Stimulated activated CD4-positive, alpha-beta T cell treated with anti-CD3 and anti-CD28 coated beads, Interleukin-4, amount 100 ng/mL, for 1 hour (primary cell): ENCODE measurements around the gene MGARP.
"Not testable (repeated sequence)": the region's sequence is repeated elsewhere in the genome, so short reads cannot be mapped to it uniquely, and the experiment has no call there.

Source experiments
- DNase-seq: peaks from one replicate; pipeline ENCODE4 v3.0.0-alpha.2; 2020

The MGARP gene

GRCh38 chr4:139279760-139280620, at the start of gene MGARP:
Gene MGARP (minus strand): TSS chr4:139280225. CDS start chr4:139280158, 67 bp downstream.
- peak; percentile 32 for DNase-seq

DNA sequence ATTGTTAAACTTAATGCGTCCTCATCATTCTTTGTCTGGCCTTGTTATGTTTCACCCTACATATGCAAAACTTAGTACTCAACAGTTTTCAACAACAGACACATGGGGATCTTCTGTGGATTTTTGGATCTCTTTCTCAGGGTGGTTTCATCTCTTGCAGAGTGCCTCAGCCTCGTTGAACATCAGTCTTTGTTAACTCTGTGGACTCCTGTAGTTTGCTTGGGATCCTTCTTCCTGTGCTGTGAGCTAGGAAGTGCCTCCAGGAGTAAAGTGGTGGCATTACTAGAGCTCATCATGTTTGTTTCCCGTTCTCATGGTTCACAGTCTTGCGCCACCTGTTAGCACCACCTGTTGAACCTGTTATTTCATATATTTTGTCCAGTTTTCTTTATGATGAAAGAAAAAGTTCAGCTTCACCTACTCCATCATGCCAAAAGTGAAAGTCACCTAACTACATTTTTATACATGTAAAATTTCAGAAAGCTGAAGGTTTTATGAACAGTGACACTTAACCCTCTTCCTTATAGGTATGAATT, 49.7 kb upstream of the MGARP start:
- no peak for DNase-seq

DNA sequence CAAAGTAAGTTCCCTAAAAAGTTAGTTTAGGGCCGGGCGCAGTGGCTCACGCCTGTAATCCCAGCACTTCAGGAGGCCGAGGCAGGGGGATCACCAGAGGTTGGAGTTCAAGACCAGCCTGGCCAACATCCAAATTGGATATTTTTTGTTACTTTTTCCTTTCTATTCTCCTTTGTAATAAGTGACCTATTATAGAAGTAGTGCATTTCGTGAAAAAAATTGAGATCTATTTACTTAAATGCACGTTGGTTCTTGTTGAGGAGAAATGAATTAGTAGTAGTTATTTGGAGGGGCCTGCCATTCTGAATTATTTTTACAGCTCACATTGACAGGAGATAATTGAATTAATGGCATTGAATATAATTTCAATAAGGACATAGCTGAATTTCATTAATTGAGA, 44.6 kb upstream of the MGARP start:
- DNase-seq: no peak

DNA sequence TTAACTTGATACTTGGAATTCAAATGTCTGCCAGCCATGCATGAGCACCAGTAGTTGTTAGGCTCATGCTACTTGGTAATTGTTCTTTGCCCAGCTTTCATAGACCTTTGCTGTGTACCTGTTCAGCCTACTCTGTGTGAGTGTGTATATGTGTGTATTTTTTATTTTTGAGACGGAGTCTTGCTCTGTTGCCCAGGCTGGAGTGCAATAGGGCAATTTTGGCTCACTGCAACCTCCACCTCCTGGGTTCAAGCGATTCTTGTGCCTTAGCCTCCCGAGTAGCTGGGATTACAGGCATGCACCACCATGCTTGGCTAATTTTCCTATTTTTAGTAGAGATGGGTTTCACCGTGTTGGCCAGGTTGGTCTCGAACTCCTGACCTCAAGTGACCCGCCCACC, 42.5 kb upstream of the MGARP start:
- DNase-seq: not testable (repeated sequence)

DNA sequence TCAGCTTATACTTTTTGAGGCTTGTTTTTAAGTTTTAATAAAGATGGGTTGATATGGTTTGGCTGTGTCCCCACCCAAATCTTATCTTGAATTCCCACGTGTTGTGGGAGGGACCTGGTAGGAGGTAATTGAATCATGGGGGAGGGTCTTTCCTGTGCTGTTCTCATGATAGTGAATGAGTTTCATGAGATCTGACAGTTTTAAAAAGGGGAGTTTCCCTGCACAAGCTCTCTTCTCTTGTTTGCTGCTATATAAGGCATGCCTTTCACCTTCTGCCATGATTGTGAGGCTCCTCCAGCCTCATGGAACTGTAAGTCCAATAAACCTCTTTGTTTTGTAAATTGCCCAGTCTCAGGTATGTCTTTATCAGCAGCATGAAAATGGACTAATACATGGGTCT, 42.0 kb upstream of the MGARP start:
- not testable (repeated sequence) for DNase-seq

GRCh38 chr4:139319571-139319970, 39.5 kb upstream of the MGARP start:
- DNase-seq: no peak

- no peak for DNase-seq
Measured at GRCh38 chr4:139317635-139318034, 37.6 kb upstream of the MGARP start.

GRCh38 chr4:139316733-139317132, 36.7 kb upstream of the MGARP start:
- DNase-seq: no peak

DNA sequence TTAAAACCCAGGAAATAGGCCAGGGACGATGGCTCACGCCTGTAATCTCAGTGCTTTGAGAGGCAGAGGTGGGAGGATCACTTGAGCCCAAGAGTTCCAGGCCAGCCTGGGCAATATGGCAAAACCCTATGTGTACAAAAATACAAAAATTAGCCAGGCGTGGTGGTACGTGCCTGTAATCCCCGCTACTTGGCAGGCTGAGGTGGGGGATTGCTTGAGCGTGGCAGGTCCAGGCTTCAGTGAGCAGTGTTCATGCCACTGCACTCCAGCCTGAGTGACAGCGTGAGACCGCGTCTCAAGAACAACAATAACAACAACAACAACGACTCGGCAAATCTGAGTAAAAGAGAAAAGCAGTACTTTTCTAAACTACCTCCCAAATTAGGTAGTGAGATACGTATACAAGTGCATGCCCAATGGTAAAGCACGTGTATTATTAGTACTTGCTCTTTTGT, 35.2 kb upstream of the MGARP start:
- no peak for DNase-seq

GRCh38 chr4:139314047-139314800, 34.2 kb upstream of the MGARP start:
- no peak for DNase-seq

DNA sequence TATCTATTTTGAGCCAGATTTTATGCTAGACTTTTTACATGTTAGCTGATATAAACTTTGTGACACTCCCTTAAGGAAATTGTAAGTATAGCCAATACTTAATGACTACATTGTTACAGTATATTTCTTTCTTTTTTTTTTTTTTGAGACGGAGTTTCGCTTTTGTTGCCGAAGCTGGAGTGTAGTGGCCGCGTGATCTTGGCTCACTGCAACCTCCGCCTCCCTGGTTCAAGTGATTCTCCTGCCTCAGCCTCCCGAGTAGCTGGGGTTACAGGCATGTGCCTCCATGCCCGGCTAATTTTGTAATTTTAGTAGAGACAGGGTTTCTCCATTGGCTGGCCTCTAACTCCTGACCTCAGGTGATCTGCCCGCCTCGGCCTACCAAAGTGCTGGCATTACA, 33.4 kb upstream of the MGARP start:
- not testable (repeated sequence) for DNase-seq

GRCh38 chr4:139312552-139313332, 32.7 kb upstream of the MGARP start:
- no peak for DNase-seq

- no peak for DNase-seq
Measured at GRCh38 chr4:139311909-139312308, 31.9 kb upstream of the MGARP start.

GRCh38 chr4:139304920-139305319, 24.9 kb upstream of the MGARP start:
- no peak for DNase-seq

DNA sequence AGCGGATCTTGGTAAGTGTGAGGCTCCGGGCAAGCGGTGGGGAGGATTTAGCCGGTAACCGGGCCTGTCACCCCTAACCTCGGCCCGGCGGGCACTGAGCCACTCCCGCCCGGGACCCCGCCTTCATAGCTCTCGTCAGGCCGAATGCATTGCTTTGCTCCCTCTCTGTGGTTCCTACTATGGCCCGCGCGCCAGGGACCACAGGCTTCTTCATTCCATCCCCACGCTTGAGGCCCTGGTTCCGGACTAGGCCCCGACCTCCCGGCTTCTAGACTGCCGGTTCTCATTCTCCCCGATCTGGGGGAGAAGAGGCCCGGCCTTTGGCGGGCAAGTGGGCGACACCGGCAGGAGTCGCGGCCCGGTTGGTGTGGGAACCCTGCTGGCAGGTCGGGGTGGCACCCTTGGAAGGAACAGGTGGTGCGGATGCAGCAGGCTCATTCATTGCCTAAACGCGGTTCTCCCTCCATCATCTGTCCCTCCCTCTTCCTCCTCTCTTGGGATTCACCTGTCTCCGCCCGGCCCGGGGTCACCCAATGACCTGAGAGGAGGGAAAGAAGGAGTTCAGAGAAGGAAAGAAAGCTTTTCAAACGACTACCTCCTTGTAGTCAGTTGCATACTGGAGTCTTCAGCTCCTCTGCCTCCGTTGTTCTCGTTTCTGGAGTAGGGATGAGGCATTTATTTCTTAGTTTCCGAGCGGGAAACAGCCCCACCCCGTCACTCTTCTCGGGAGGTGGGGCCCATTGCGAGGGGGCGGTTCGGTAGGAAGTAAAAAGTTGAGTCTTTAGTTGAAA, 22.0 kb upstream of the MGARP start, which contains the start of gene NDUFC1:
Gene NDUFC1, minus strand, starts transcription at position 657 of the 791 bp plus-strand sequence. CDS start 6,679 bp downstream, outside the sequence.
- peak; percentile 62 for DNase-seq

DNA sequence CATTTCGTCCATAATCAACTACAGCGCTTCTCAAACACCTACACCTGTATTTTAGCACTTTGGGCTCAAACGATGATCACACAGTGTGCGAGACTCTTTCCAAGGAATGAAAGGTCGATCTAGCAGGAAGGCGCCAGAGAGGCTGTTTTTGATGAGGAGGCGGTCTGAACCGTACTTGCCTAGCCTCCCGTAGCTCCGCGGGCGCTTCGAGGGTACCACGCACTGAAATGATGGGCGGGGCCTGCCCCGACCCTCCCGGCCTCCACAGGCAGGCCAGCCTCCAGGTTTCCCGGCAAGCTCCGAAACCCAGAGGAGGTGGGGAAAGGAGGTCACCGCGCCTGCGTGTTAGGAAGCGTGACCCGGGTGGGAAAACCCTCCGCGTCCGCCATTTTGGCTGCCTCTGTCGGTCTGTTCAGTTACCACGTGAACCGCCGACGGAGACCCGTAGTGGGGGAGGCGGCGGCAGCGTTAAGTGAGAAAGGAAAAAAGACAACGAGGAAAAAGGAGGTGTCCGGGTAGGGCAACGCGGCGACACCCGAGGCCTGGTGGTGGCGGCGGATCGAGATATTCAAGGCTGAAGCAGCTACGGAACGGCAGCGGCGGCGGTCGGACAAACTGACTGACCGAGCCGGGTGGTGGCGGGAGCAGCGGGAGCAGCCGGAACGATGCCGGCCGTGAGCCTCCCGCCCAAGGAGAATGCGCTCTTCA, 21.2 kb upstream of the MGARP start, which contains the start of gene NAA15:
Gene NAA15, plus strand, starts transcription at position 393 of the 708 bp plus-strand sequence. Its CDS starts 273 bp downstream, at position 666.
- peak; percentile 96 for DNase-seq

GRCh38 chr4:139300431-139301112, 20.5 kb upstream of the MGARP start:
- no peak for DNase-seq

DNA sequence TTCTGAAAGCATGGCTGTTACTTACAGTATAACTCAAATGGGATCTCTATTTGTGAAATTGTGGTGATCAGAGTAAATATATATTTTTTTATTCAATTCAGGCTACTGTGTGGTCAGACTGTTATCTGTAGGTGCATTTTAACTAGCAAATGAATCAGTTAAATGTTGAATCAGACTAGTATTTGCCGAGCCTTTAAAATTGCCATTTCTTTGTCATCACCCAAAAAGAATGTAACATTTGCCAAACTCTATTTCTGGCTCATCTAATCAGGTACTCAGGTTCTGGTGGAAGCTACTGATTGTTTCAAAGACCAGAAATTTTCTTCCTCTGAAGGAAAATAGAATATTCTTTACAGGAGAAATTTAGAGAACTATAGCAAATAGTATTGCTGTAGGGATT, 19.5 kb upstream of the MGARP start:
- no peak for DNase-seq

DNA sequence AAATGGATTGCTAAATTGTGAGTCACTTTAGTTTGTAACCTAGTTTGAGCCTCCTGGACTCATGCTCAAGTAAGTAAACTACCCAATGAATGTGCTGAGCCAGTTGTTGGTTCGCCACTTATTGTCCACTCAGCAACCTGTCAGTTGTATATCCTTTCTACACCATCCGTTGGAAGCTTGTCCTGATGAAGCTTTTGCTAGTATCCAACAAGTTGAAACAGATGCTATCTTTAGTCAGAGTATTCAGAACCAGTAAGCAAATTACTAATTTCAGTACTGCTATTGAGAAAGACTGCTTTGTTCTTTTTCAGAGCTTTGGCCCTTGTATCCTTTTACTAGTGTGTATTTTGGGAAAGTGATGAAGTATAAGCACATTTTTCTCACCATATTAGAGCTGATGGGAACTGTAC, 17.0 kb upstream of the MGARP start:
- no peak for DNase-seq

DNA sequence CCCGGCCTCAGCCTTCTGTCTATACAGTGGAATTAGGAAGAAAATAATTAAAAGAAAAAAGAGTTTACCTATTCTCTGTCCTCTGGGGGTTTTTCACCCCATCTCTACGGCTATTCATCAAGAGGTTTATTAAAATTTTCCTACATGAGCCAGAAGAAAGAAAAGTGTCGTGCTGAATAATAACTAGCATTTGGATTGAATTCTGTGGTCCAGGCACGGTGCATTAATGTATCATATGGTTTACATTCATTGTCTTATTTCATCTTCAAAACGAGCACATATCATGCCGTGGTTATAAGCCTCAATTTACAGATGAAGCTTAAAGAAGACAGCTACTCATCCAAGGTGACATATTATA, 15.9 kb upstream of the MGARP start:
- no peak for DNase-seq
